CD4-positive, CD25-positive, alpha-beta regulatory T cell (primary cell): ENCODE results near the gene ROM1. TPM values are rescaled to one million over a fixed set of nuclear protein-coding genes. Genes with fewer than 3 reads are reported as not detected.

ENCODE experiments used
- ATAC-seq, 2 donors: fragments of 150-1000 bp; cut with Tn5 transposase; one replicate each; pipeline ENCODE4 v1.10.0; 2021; ENCODE audit warnings: low read depth in 2 of 2, moderate number of reproducible peaks in 2 of 2, moderate library complexity in 1 of 2
- DNase-seq, 3 donors: peaks; one replicate each; pipeline versions ENCODE4 v3.0.0 to v3.0.0-alpha.2; 2012 to 2022; ENCODE audit warnings: mixed read lengths in 1 of 3
- H3K27ac ChIP-seq: one replicate; pipeline ENCODE4 v1.7.0; 2013; ENCODE audit warnings: mild to moderate bottlenecking, low read length; ENCODE audit not compliant: insufficient read depth, poor library complexity, severe bottlenecking
- H3K27me3 ChIP-seq: one replicate; pipeline ENCODE4 v1.7.0; 2013; ENCODE audit warnings: low read length; ENCODE audit not compliant: control insufficient read depth, insufficient read depth
- H3K36me3 ChIP-seq: one replicate; pipeline ENCODE4 v1.7.0; 2013; ENCODE audit warnings: mild to moderate bottlenecking, low read length, moderate library complexity; ENCODE audit not compliant: control insufficient read depth, insufficient read depth
- H3K4me1 ChIP-seq: 2 replicates; pipeline ENCODE4 v1.7.0; 2013; ENCODE audit warnings: mild to moderate bottlenecking, low read length; ENCODE audit not compliant: insufficient read depth, control insufficient read depth, poor library complexity, severe bottlenecking
- H3K4me3 ChIP-seq: one replicate; pipeline ENCODE4 v1.7.0; 2013; ENCODE audit warnings: low read depth, mild to moderate bottlenecking, low read length, moderate library complexity
- H3K9me3 ChIP-seq, 2 experiments: 1 replicate in 1 of 2; 2 replicates in 1 of 2; pipeline ENCODE4 v1.7.0; 2013; ENCODE audit warnings: low read length in 2 of 2, mild to moderate bottlenecking in 1 of 2, moderate library complexity in 1 of 2; ENCODE audit not compliant: control insufficient read depth in 2 of 2
- H3K27ac Mint-ChIP-seq, 3 donors: one replicate each; pipeline ENCODE4 v1.8.0; 2020 to 2022; ENCODE audit warnings: mild to moderate bottlenecking in 3 of 3, mixed read lengths in 3 of 3, moderate library complexity in 2 of 3
- H3K27me3 Mint-ChIP-seq: one replicate; pipeline ENCODE4 v1.8.0; 2022; ENCODE audit warnings: mild to moderate bottlenecking, mixed read lengths
- H3K36me3 Mint-ChIP-seq: one replicate; pipeline ENCODE4 v1.8.0; 2020; ENCODE audit warnings: mixed read lengths
- H3K4me1 Mint-ChIP-seq, 4 donors: one replicate each; pipeline ENCODE4 v1.8.0; 2020 to 2022; ENCODE audit warnings: mixed read lengths in 4 of 4, mild to moderate bottlenecking in 1 of 4
- H3K4me3 Mint-ChIP-seq, 4 donors: one replicate each; pipeline ENCODE4 v1.8.0; 2020 to 2022; ENCODE audit warnings: mild to moderate bottlenecking in 4 of 4, mixed read lengths in 4 of 4, moderate library complexity in 3 of 4
- H3K9me3 Mint-ChIP-seq, 7 donors: one replicate each; pipeline ENCODE4 v1.8.0; 2020 to 2022; ENCODE audit warnings: mixed read lengths in 7 of 7, mild to moderate bottlenecking in 3 of 7, moderate library complexity in 2 of 7
- polyA plus RNA-seq, 4 donors: library from polyadenylated mRNA; unstranded; fragments of 300-500 nt; fragmentation: Illumina TruSeq; gene quantifications; one replicate each; pipeline ENCODE4 v1.2.3, GENCODE V29; 2021
- total RNA-seq: library from RNA; stranded (reverse); gene quantifications from one replicate; pipeline ENCODE4 v1.2.3, GENCODE V29; 2022

ROM1 gene
- total and polyA plus RNA-seq, 5 donors from 2014 or later = 0.41 to 1.9 (median 1.1) TPM

- no peaks in the 10 kb centered on the region for H3K9me3 Mint-ChIP-seq
- Histone ChIP-seq H3K27me3 (no peaks in the 10 kb centered on the region), H3K4me3 (no peak overlapping the region), H3K4me1 (peaks cover 4% of the 10 kb centered on the region), H3K27ac (no peak overlapping the region), H3K9me3 (no peaks in the 10 kb centered on the region), H3K36me3 (peaks cover 83% of the 10 kb centered on the region)
- H3K36me3 Mint-ChIP-seq = peaks cover 52% of the 10 kb centered on the region
- no peaks in the 10 kb centered on the region for H3K27me3 Mint-ChIP-seq
- ATAC-seq (no peak), DNase-seq (no peak)
- H3K27ac Mint-ChIP-seq = peak overlapping the region in 1 of 3 donors; percentile 81
- no peak overlapping the region for H3K4me3 Mint-ChIP-seq
- H3K4me1 Mint-ChIP-seq = peaks cover 0 to 30% (median 13%) of the 10 kb centered on the region in 4 donors
These were observed 19.4 kb downstream of the ROM1 start for GRCh38 chr11:62632492-62632891.

GRCh38 chr11:62644220-62644619 lies 31.2 kb downstream of the ROM1 start:
- Mint-ChIP-seq H3K4me3 (peak overlapping the region in 3 of 4 donors; percentile 41 to 95 (median 61)), H3K36me3 (peaks cover 6% of the 10 kb centered on the region)
- ATAC-seq = no peak

GRCh38 chr11:62645671-62645945 lies 32.6 kb downstream of the ROM1 start:
- DNase-seq = peak in 1 of 3 donors; percentile 39
- no peaks in the 10 kb centered on the region for H3K36me3 Mint-ChIP-seq
- H3K36me3 ChIP-seq = peaks cover 19% of the 10 kb centered on the region
- H3K27ac ChIP-seq = peak overlapping the region; percentile 92
- H3K4me3 Mint-ChIP-seq = peak overlapping the region; percentile 95 to 97 (median 96)
- H3K4me3 ChIP-seq = peak overlapping the region; percentile 87
- H3K4me1 ChIP-seq = peaks cover 29% of the 10 kb centered on the region
- H3K27me3 ChIP-seq = no peaks in the 10 kb centered on the region
- ATAC-seq = no peak
- H3K9me3 ChIP-seq = no peaks in the 10 kb centered on the region
- peak overlapping the region; percentile 76 to 98 (median 95) for H3K27ac Mint-ChIP-seq
- peaks cover 5 to 49% (median 13%) of the 10 kb centered on the region in 4 donors for H3K4me1 Mint-ChIP-seq
- no peaks in the 10 kb centered on the region for H3K27me3 Mint-ChIP-seq
- no peaks in the 10 kb centered on the region for H3K9me3 Mint-ChIP-seq

More at GRCh38 chr11:62644220-62644619, 31.2 kb downstream of the ROM1 start:
- DNase-seq = no peak
- H3K27me3 ChIP-seq = no peaks in the 10 kb centered on the region
- Mint-ChIP-seq H3K27ac (peak overlapping the region; percentile 17 to 63 (median 59)), H3K9me3 (no peaks in the 10 kb centered on the region), H3K4me1 (peaks cover 11 to 50% (median 18%) of the 10 kb centered on the region in 4 donors), H3K27me3 (no peaks in the 10 kb centered on the region)
- H3K27ac ChIP-seq = no peak overlapping the region
- peaks cover 14% of the 10 kb centered on the region for H3K36me3 ChIP-seq
- H3K4me1 ChIP-seq = peaks cover 29% of the 10 kb centered on the region
- H3K9me3 ChIP-seq = no peaks in the 10 kb centered on the region
- H3K4me3 ChIP-seq = no peak overlapping the region

- Mint-ChIP-seq H3K27me3 (no peaks in the 10 kb centered on the region), H3K36me3 (no peaks in the 10 kb centered on the region), H3K27ac (peak within 1 kb of the TSS; percentile 76 to 98 (median 95)), H3K4me3 (peak within 1 kb of the TSS; percentile 95 to 97 (median 96)), H3K9me3 (no peaks in the 10 kb centered on the region), H3K4me1 (peaks cover 0 to 48% (median 13%) of the 10 kb centered on the region in 4 donors)
- no peaks in the 10 kb centered on the region for H3K9me3 ChIP-seq
- no peaks in the 10 kb centered on the region for H3K27me3 ChIP-seq
- peaks cover 27% of the 10 kb centered on the region for H3K4me1 ChIP-seq
- ATAC-seq (peak; percentile 99), DNase-seq (peak; percentile 97 to 99 (median 99))
- H3K27ac ChIP-seq = peak within 1 kb of the TSS; percentile 92
- H3K4me3 ChIP-seq = peak within 1 kb of the TSS; percentile 87
- H3K36me3 ChIP-seq = peaks cover 19% of the 10 kb centered on the region
These were observed 33.1 kb downstream of the ROM1 start, which contains the start of gene GANAB for GRCh38 chr11:62645946-62646824. GANAB (minus strand) TSS chr11:62646613; CDS start chr11:62646599, 14 bp downstream.

GRCh38 chr11:62646825-62647608 lies 34.0 kb downstream of the ROM1 start:
- H3K27ac ChIP-seq = peak overlapping the region; percentile 92
- peak overlapping the region; percentile 76 to 98 (median 95) for H3K27ac Mint-ChIP-seq

GRCh38 chr11:62647609-62648005 lies 34.5 kb downstream of the ROM1 start:
- Mint-ChIP-seq H3K4me3 (no peak overlapping the region), H3K27ac (no peak overlapping the region), H3K27me3 (no peaks in the 10 kb centered on the region), H3K36me3 (no peaks in the 10 kb centered on the region), H3K9me3 (no peaks in the 10 kb centered on the region), H3K4me1 (peaks cover 4 to 54% (median 17%) of the 10 kb centered on the region in 4 donors)
- Histone ChIP-seq H3K9me3 (no peaks in the 10 kb centered on the region), H3K4me3 (no peak overlapping the region), H3K4me1 (peaks cover 38% of the 10 kb centered on the region), H3K27me3 (no peaks in the 10 kb centered on the region), H3K36me3 (peaks cover 17% of the 10 kb centered on the region), H3K27ac (no peak overlapping the region)
- no peak for DNase-seq
- no peak for ATAC-seq

More at GRCh38 chr11:62646825-62647608, 34.0 kb downstream of the ROM1 start:
- no peaks in the 10 kb centered on the region for H3K9me3 Mint-ChIP-seq
- H3K27me3 ChIP-seq = no peaks in the 10 kb centered on the region
- peaks cover 32% of the 10 kb centered on the region for H3K4me1 ChIP-seq
- peak overlapping the region; percentile 72 for H3K4me3 ChIP-seq
- peaks cover 0 to 50% (median 13%) of the 10 kb centered on the region in 4 donors for H3K4me1 Mint-ChIP-seq
- peak overlapping the region; percentile 95 to 97 (median 96) for H3K4me3 Mint-ChIP-seq
- H3K27me3 Mint-ChIP-seq = no peaks in the 10 kb centered on the region
- no peaks in the 10 kb centered on the region for H3K36me3 Mint-ChIP-seq
- peaks cover 19% of the 10 kb centered on the region for H3K36me3 ChIP-seq
- no peak for DNase-seq
- H3K9me3 ChIP-seq = no peaks in the 10 kb centered on the region
- no peak for ATAC-seq

- Mint-ChIP-seq H3K36me3 (no peaks in the 10 kb centered on the region), H3K4me1 (peaks cover 6 to 52% (median 21%) of the 10 kb centered on the region in 4 donors), H3K4me3 (no peak overlapping the region), H3K27ac (no peak overlapping the region), H3K27me3 (peaks cover 2% of the 10 kb centered on the region), H3K9me3 (no peaks in the 10 kb centered on the region)
- H3K4me3 ChIP-seq = no peak overlapping the region
- ATAC-seq = no peak
- no peak overlapping the region for H3K27ac ChIP-seq
- no peaks in the 10 kb centered on the region for H3K27me3 ChIP-seq
- H3K4me1 ChIP-seq = peaks cover 44% of the 10 kb centered on the region
- no peaks in the 10 kb centered on the region for H3K9me3 ChIP-seq
- no peak for DNase-seq
- peaks cover 12% of the 10 kb centered on the region for H3K36me3 ChIP-seq
These were observed 35.3 kb downstream of the ROM1 start for GRCh38 chr11:62648185-62648966.
